Loucy (cell line): ENCODE measurements around the gene GOLGA6C.
"Not testable (repeated sequence)": the region's sequence is repeated elsewhere in the genome, so short reads cannot be mapped to it uniquely, and the experiment has no call there.

Experiments
- H2AFZ ChIP-seq: fragments of 200-600 bp; sonication (generic); 2 replicates; pipeline ENCODE4 v1.6.0; 2016; ENCODE audit warnings: antibody characterized with exemption, mild to moderate bottlenecking, low read length, moderate library complexity
- H3F3A ChIP-seq: fragments of 200-600 bp; 2 replicates; pipeline ENCODE4 v1.6.0; 2016; ENCODE audit warnings: antibody characterized with exemption, low read depth, mild to moderate bottlenecking
- H3K27me3 ChIP-seq: fragments of 200-600 bp; sonication (generic); 2 replicates; pipeline ENCODE4 v1.6.1; 2014; ENCODE audit warnings: low read length, mild to moderate bottlenecking; ENCODE audit not compliant: insufficient read depth, poor library complexity, severe bottlenecking
- H3K36me3 ChIP-seq: fragments of 200-600 bp; sonication (generic); 2 replicates; pipeline ENCODE4 v1.6.1; 2016; ENCODE audit warnings: low read length; ENCODE audit not compliant: insufficient read depth
- H3K4me1 ChIP-seq: fragments of 200-600 bp; sonication (generic); 2 replicates; pipeline ENCODE4 v1.5.1; 2014; ENCODE audit warnings: low read length, mild to moderate bottlenecking; ENCODE audit not compliant: insufficient read depth, poor library complexity, severe bottlenecking
- H3K4me2 ChIP-seq: fragments of 200-600 bp; sonication (generic); 2 replicates; pipeline ENCODE4 v1.6.0; 2014; ENCODE audit warnings: antibody characterized with exemption, low read length, low read depth, mild to moderate bottlenecking; ENCODE audit not compliant: poor library complexity, severe bottlenecking
- H3K4me3 ChIP-seq: fragments of 200-600 bp; sonication (generic); 2 replicates; pipeline ENCODE4 v1.5.1; 2014; ENCODE audit warnings: low read length, mild to moderate bottlenecking, mixed read lengths; ENCODE audit not compliant: poor library complexity, severe bottlenecking
- H3K79me2 ChIP-seq: fragments of 200-600 bp; sonication (generic); 2 replicates; pipeline ENCODE4 v1.6.1; 2014; ENCODE audit warnings: low read length; ENCODE audit not compliant: insufficient read depth
- H3K9ac ChIP-seq: fragments of 200-600 bp; sonication (generic); 2 replicates; pipeline ENCODE4 v1.6.0; 2014; ENCODE audit warnings: mild to moderate bottlenecking, low read depth, low read length, moderate library complexity; ENCODE audit not compliant: poor library complexity, severe bottlenecking
- H3K9me2 ChIP-seq: fragments of 200-600 bp; sonication (generic); replicated peaks from 2 replicates; pipeline ENCODE4 v1.6.1; 2016; ENCODE audit warnings: low read depth, low read length, mixed read lengths
- H3K9me3 ChIP-seq: fragments of 200-600 bp; sonication (generic); 2 replicates; pipeline ENCODE4 v1.6.1; 2014; ENCODE audit warnings: mild to moderate bottlenecking, antibody characterized with exemption, low read length, low read depth; ENCODE audit not compliant: insufficient read depth
- H4K20me1 ChIP-seq: fragments of 200-600 bp; sonication (generic); 2 replicates; pipeline ENCODE4 v1.6.0; 2014; ENCODE audit warnings: antibody characterized with exemption, low read length, mild to moderate bottlenecking; ENCODE audit not compliant: insufficient read depth, poor library complexity, severe bottlenecking
- EZH2phosphoT487 ChIP-seq: fragments of 200-600 bp; IDR thresholded peaks from 2 replicates; pipeline ENCODE4 v1.6.1; 2018; ENCODE audit warnings: antibody characterized with exemption, mild to moderate bottlenecking, moderate library complexity, borderline replicate concordance
- TF ChIP-seq, protein P1 (sequence below): fragments of 200-600 bp; sonication (generic); conservative IDR thresholded peaks from 2 replicates; pipeline ENCODE4 v1.5.1; 2014; ENCODE audit warnings: mild to moderate bottlenecking, antibody characterized with exemption, low read length

The GOLGA6C gene

GRCh38 chr15:75225951-75226732, 32.0 kb upstream of the GOLGA6C start:
- no peak overlapping the region for H2AFZ ChIP-seq
- H3K4me3 ChIP-seq = no peak overlapping the region
- H3K36me3 ChIP-seq = no peaks in the 10 kb centered on the region
- no peaks in the 10 kb centered on the region for H3K9me3 ChIP-seq
- no peaks in the 10 kb centered on the region for H3K9me2 ChIP-seq
- TF ChIP-seq EZH2phosphoT487 = no peak
- TF ChIP-seq, protein P1, sequence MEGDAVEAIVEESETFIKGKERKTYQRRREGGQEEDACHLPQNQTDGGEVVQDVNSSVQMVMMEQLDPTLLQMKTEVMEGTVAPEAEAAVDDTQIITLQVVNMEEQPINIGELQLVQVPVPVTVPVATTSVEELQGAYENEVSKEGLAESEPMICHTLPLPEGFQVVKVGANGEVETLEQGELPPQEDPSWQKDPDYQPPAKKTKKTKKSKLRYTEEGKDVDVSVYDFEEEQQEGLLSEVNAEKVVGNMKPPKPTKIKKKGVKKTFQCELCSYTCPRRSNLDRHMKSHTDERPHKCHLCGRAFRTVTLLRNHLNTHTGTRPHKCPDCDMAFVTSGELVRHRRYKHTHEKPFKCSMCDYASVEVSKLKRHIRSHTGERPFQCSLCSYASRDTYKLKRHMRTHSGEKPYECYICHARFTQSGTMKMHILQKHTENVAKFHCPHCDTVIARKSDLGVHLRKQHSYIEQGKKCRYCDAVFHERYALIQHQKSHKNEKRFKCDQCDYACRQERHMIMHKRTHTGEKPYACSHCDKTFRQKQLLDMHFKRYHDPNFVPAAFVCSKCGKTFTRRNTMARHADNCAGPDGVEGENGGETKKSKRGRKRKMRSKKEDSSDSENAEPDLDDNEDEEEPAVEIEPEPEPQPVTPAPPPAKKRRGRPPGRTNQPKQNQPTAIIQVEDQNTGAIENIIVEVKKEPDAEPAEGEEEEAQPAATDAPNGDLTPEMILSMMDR = no peak
- H3K4me2 ChIP-seq = no peak overlapping the region
- peaks cover 7% of the 10 kb centered on the region for H3K4me1 ChIP-seq
- H3K27me3 ChIP-seq = no peaks in the 10 kb centered on the region
- no peak overlapping the region for H3K9ac ChIP-seq
- H4K20me1 ChIP-seq = no peaks in the 10 kb centered on the region
- no peaks in the 10 kb centered on the region for H3F3A ChIP-seq
- H3K79me2 ChIP-seq = no peaks in the 10 kb centered on the region

DNA sequence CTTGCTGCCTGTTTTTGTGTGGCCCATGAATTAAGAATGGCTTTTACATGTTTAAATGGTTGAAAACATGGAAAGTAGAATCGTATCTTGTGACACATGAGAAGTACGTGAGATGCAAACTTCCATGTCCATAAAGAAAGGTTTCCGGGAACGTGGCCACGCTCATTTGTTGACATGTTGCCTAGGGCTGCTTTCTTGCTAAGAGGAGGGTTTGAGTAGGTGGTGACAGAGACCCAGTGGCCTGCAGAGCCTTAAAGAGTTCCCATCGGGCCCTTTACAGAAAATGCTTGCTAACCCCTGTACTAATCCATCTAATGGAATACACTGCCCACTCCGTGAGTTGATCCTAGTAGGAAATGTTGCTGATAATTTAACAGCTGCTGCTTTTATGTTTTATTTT, 31.0 kb upstream of the GOLGA6C start:
- H3F3A ChIP-seq, H3K36me3 ChIP-seq, H3K9ac ChIP-seq, H3K79me2 ChIP-seq, H3K4me3 ChIP-seq, H3K27me3 ChIP-seq, H4K20me1 ChIP-seq, H2AFZ ChIP-seq, H3K4me2 ChIP-seq, H3K4me1 ChIP-seq, H3K9me2 ChIP-seq, H3K9me3 ChIP-seq: not testable (repeated sequence)

DNA sequence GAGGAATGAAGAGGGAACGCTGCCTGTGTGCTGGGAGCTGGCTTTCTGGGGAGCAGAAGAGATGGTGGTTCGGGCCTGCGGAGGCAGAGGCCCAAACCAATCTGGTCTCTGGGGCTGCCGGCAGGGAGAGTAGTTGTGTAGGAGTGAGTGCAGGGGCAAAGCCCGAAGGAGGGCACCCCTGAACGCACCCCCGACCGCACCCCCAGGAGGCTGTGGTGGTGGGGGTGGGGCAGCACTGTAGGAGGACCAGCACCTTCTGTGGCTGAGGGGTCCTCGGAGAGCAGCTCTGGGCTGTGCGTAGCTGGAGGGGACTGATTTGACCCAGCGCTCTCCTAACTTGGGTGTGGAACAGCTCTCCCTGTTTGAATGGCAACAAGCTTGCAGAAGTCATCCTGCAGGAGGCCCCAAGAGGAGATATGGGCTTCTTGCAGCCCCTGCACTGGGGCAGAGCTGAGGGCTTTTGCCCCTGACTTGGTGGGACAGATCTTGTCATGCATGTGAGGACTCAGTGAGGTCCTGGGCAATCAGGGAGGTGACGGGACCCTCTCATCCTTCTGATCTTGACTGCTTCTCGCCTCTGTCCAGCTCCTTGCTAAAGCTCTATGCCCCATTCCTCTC, 30.4 kb upstream of the GOLGA6C start:
- no peak overlapping the region for H3K9ac ChIP-seq
- H3K79me2 ChIP-seq = no peaks in the 10 kb centered on the region
- no peak overlapping the region for H2AFZ ChIP-seq
- no peak overlapping the region for H3K4me2 ChIP-seq
- H3K4me1 ChIP-seq = peaks cover 7% of the 10 kb centered on the region
- H3F3A ChIP-seq = no peaks in the 10 kb centered on the region
- H3K9me3 ChIP-seq = no peaks in the 10 kb centered on the region
- H3K4me3 ChIP-seq = no peak overlapping the region
- no peaks in the 10 kb centered on the region for H3K9me2 ChIP-seq
- H3K36me3 ChIP-seq = no peaks in the 10 kb centered on the region
- no peaks in the 10 kb centered on the region for H3K27me3 ChIP-seq
- no peaks in the 10 kb centered on the region for H4K20me1 ChIP-seq
- no peak for TF ChIP-seq EZH2phosphoT487
- TF ChIP-seq, protein P1 = no peak

DNA sequence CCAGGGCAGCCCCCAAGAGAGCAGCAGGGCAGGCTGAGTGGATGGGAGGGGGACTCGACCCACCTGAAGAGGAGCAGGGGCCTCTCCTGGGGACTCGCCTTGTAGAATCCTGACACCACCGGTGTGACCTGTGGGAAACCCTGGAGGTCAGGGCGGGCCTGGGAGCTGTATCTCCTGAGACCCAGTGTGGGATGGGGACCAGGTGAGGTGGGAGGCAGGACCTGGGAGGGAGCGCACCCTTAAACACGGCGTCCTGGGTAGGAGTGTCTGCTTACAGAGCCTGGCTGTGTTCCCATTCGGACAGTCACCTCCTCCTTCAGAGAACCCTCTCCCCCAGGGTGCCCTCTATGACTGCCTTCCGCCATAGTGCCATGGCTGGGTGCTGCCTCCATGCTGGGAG, 29.3 kb upstream of the GOLGA6C start:
- Histone ChIP-seq H3K4me2 (no peak overlapping the region), H3K9ac (no peak overlapping the region), H3K36me3 (no peaks in the 10 kb centered on the region), H3K79me2 (no peaks in the 10 kb centered on the region), H3K4me1 (peaks cover 7% of the 10 kb centered on the region), H3K27me3 (no peaks in the 10 kb centered on the region), H2AFZ (no peak overlapping the region), H3K4me3 (no peak overlapping the region), H3F3A (no peaks in the 10 kb centered on the region), H3K9me3 (no peaks in the 10 kb centered on the region), H3K9me2 (no peaks in the 10 kb centered on the region), H4K20me1 (no peaks in the 10 kb centered on the region)
- TF ChIP-seq EZH2phosphoT487 = no peak
- TF ChIP-seq, protein P1 = no peak
